NCI-H2029 (cell line): Measurements from ENCODE around the gene ZBTB22.
"Not testable (repeated sequence)": the region's sequence is repeated elsewhere in the genome, so short reads cannot be mapped to it uniquely, and the experiment has no call there.

Source experiments
- DNase-seq: peaks from one replicate; lab custom pipeline; 2025; lab: John Stamatoyannopoulos, UW

Gene ZBTB22

DNA sequence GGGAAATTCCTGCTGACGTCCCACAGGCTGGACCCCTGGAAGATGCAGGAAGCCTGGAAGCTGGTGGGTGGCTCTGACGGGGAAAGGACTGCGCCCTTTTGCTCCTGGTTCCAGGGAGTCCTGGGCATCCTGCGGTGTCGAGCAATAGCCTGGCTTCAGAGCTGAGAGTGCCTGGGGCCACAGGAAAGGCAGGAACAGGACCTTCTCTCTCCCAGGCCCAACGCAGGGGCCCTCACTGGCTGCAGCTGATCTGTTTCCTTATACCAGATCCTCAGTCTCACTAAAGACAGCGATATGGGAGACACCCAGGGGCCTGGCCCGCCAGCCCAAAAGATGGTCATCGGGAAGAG lies 39.2 kb downstream of the ZBTB22 start:
- no peak for DNase-seq

DNA sequence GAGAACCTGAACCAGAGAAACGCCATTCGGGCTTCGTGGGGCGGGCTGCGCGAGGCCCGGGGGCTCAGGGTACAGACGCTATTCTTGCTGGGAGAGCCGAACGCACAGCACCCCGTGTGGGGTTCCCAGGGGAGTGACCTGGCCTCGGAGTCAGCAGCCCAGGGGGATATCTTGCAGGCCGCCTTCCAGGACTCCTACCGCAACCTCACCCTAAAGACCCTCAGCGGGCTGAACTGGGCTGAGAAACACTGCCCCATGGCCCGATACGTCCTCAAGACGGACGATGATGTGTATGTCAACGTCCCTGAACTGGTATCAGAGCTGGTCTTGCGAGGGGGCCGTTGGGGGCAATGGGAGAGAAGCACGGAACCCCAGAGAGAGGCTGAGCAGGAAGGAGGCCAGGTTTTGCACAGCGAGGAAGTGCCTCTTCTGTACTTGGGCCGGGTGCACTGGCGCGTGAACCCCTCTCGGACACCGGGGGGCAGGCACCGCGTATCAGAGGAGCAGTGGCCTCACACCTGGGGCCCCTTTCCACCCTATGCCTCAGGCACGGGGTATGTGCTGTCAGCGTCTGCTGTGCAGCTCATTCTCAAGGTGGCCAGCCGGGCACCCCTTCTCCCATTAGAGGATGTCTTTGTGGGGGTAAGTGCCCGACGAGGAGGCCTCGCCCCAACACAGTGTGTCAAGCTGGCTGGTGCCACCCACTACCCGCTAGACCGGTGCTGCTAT lies 39.7 kb downstream of the ZBTB22 start:
- DNase-seq: no peak

DNA sequence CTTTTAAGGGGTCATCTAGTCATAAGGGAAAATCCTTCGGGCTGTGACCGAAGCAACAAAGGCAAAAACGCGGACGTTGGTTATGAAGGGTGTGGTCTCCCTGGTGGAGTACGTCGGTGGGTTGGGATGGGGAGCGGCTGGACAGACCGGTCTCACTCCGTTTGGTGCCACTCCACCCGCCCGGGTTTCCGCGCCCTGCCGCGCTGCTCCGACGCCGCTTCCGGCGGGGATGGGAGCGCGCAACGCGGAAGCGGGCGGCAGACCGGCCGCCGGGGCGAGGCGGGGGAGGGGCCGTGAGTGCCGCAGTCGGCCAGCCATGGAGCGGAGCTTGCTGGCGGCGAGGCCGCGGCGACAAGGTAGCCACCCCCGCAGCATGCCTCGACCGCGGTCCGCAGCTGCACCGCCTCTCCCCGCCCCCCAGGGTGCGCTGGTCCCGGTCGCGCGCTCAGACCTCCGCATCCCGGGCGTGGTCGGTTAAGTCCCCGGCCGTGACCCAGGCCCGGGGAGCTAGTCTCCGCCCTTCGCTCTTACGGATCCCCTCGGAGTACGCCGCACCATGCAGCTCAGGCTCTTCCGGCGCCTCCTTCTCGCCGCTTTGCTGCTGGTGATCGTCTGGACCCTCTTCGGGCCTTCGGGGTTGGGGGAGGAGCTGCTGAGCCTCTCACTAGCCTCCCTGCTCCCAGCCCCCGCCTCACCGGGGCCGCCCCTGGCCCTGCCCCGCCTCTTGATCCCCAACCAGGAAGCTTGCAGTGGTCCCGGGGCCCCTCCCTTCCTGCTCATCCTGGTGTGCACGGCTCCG lies 40.5 kb downstream of the ZBTB22 start, which contains the start of gene B3GALT4:
Gene B3GALT4 (plus strand): TSS at position 260 of the 799 bp plus-strand sequence. CDS start 297 bp downstream, at position 557.
- DNase-seq: peak; percentile 67

DNA sequence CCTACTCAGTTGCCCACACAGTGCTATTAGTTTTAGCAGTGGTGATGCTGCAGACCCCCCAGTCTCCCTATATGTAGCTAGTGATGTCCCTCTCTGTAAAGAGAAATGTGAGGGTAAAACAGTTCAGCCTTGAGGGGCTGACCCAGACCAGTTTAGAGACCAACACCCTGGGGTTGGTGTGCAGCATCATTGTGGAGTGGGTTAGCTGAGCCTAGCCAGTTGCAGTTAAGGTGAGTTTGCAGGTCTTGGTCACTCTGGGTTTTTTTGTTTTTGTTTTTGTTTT lies 41.0 kb downstream of the ZBTB22 start:
- DNase-seq: no peak

DNA sequence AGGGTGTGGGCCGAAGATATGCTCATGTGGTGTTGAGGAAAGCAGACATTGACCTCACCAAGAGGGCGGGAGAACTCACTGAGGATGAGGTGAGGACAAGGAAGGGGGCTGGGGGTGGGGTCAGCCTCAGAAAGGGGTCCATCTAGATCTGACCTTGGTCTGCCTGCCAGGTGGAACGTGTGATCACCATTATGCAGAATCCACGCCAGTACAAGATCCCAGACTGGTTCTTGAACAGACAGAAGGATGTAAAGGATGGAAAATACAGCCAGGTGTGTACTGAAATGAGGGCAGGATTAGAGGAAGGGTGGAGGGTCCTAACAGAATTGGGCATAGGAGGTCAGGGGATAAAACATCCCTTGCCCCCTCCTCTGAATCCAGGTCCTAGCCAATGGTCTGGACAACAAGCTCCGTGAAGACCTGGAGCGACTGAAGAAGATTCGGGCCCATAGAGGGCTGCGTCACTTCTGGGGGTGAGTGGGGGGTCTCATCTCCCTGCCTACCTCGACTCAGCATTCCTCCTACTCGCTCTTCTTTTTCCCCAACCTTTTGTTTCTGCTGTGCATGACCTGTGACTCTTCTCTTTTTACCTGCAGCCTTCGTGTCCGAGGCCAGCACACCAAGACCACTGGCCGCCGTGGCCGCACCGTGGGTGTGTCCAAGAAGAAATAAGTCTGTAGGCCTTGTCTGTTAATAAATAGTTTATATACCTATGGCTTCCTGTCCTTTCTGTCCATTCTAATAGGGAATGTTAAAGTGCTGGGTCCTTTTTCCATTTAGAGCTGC lies 41.6 kb downstream of the ZBTB22 start:
- not testable (repeated sequence) for DNase-seq

DNA sequence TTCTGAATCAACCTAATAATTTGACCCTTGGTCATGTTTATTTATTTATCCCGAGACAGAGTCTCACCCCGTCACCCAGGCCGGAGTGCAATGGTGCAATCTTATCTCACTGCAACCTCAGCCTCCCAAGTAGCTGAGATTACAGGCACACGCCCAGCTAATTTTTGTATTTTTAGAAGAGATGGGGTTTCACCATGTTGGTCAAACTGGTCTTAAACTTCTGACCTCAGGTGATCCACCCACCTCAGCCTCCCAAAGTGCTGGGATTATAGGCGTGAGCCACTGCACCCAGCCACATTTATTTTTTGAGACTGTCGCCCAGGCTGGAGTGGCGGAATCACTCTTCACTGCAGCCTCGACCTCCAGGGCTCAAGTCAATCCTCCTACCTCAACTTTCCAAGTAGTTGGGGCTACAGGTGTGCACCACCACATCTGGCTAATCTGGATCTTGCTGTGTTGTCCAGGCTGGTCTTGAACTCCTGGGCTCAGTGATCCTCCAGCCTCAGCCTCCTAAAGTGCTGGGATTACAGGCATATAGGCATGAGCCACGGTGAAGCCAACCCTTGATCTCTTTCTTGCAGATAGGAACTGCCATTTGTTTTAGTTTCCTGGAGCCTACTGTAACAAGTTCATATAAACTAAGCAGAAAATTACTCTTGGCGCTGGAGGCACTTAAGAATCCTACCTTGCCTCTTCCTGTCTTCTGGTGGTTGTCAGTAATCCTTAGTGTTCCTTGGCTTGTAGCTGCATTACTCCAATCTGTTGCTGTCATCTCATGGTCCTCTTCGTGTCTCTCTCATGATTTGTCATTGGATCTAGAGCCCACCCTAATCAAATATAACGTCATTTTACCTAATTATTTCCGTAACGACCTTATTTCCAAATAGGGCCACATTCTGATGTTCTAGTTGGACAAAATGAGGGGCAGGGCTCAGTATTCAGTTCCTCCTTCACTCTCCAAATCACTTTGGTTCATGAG lies 43.3 kb downstream of the ZBTB22 start:
- DNase-seq: no peak

DNA sequence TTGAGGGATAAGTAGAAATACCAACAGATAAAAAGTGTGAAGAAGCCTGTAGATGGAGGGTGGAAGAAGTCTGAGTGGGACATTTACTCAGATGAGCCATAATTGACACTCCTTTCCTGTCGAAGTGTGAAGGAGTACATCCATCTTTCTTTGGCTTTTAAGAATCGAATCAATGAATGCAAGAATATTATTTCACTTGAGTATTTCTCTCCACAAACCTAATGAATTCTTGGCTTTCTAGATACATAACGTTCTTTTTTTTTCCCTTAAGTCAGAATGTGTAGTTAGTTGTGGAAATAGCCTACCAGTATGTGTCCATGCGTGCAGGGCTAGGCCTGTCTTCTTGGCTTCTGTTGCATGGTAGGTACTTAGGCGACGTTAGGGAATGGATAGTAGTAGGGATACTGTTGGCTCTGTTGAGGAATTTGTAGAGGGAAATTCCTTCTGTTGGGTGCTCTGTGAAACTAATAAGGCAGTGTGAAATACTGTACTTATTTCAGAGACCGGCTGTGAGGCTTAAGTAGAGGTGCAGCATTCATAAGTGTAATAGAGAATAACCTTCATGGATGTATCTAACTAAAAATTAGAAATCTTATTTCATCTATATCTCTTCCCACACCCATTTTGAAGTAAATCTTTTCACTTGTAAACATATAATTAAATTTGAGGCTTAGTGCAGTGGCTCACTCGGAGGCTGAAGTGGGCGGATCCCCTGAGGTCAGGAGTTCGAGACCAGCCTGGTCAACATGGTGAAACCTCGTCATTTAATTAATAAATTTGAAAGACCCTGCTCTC lies 44.2 kb downstream of the ZBTB22 start:
- DNase-seq: no peak

DNA sequence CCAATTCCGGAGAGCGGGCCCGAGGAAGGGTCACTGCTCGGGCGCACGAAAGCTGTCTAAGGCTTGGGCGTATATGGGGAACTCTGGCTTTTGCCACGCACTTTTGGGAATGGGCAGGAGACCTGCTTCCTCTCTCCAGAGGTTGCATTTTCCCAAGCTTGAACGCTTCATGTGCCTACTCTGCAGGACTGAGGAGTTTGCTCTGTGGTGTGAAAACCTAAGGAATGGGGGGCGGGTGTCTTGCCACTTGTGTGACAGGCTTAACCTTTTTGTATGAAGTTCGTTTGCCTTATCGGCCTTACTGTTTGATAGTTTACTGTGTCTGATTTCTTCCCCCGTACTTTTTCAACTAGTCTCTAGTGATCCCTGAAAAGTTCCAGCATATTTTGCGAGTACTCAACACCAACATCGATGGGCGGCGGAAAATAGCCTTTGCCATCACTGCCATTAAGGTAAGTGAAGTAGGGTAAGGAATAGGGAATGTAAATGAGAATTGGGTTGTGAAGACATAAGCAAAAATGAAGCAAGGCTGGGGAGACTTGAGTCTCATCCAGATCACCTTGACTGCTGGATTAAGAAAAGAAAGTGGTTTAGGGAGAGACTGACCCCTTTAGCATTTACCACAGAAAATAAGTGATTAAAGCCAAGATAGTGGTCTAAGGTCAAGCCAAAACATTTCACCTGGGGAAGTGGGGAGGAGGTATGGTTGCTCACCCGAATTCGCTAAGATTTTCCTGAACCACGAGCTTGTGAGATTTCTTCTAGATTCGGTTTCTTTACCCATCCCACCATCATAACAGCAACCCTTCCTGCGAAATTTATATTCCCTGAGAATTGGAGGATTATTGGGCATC lies 45.0 kb downstream of the ZBTB22 start:
- no peak for DNase-seq

DNA sequence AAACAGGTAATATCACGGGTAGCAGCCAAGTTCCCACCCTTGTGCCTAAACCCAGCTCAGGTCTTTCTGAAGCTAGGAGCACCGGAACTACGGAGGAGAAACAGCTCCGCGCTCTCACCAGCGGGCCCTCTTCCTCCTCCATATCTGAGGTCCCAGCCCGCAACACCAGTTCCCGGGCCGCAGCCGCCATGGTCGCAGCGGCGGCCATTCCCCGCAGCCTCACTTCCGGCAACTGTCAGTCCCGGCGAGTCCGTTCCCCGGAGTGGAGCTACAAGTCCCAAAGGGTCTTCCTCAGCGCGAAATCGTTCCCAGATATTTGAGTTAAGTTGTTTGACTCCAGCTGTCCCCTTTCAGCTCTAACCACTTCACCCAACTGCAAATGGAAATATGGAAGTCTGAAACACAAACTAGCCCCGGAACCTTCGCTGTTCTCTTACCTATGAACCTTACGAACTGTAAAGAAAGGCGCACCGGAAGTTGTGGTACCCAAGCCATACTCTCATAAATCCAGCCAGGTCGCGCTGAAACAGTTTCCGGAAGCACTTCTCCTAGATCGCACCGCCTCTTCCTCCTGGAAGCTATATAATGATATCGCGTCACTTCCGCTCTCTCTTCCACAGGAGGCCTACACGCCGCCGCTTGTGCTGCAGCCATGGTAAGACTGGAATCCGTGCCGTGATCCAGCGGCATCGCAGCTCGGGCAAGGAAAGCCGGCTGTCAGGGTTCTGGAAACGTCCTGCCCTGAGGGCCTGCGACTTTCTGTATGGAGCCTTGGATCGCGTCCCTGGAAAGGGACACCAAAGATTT lies 45.9 kb downstream of the ZBTB22 start, which contains the start of the genes RPS18 and VPS52:
Gene RPS18 (plus strand): TSS at position 608 of the 807 bp plus-strand sequence. CDS start 45 bp downstream, at position 653.
Gene VPS52 (minus strand): TSS at position 409 of the 807 bp plus-strand sequence. CDS start 201 bp downstream, at position 208.
- DNase-seq: peak; percentile 96

DNA sequence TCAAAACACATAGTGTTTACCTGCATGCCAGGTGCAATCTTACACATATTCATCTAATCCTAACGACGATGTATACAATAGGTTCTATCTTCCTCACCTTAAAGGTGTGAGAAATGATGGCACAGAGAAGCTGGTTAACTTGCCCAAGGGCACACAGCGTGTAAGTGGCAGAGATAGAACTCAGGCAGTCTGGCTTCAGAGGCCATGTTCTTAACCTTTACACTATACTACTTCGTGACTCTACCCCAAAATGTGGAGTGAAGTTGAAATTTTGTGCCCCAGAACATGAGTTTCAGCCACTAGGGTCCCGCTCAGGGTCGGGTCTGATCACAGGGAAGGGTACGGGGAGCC lies 46.5 kb downstream of the ZBTB22 start:
- peak; percentile 41 for DNase-seq
